IMR-90 (cell line): ENCODE results near the gene SLCO3A1. TPM values are rescaled to one million over a fixed set of nuclear protein-coding genes. Genes with fewer than 3 reads are reported as not detected.

ENCODE experiments used
- ATAC-seq: fragments of 200-7000 bp; cut with Tn5 transposase; 2 replicates; pipeline ENCODE4 v1.9.1; 2020; ENCODE audit warnings: low read depth, mild to moderate bottlenecking, moderate library complexity
- BruUV-seq: library from RNA; stranded (reverse); fragments of 400-500 nt; replicated peaks from 2 replicates; lab custom pipeline; 2021; lab: Mats Ljungman, UMichigan
- CTCF ChIA-PET: fragments of 300-600 bp; formaldehyde crosslinking; extraction: SDS; loops from one replicate; lab custom pipeline; 2021; ENCODE audit warnings: antibody characterized with exemption; lab: Yijun Ruan, JAX
- POLR2A ChIA-PET: fragments of 300-600 bp; sonication (Branson Sonifier 250); formaldehyde crosslinking; loops from one replicate; lab custom pipeline; 2022; ENCODE audit warnings: antibody characterized with exemption; ENCODE audit not compliant: unreplicated experiment; lab: Charles Lee
- DNase-seq: peaks from one replicate; pipeline ENCODE4 v3.0.0; 2013
- H2AFZ ChIP-seq: replicated peaks from 2 replicates; pipeline ENCODE3; 2013; ENCODE audit warnings: low read length, mild to moderate bottlenecking; ENCODE audit not compliant: poor library complexity
- H2AK5ac ChIP-seq: 2 replicates; pipeline ENCODE4 v1.6.1; 2013; ENCODE audit warnings: low read depth, low read length, inconsistent platforms
- H2AK9ac ChIP-seq: replicated peaks from 2 replicates; pipeline ENCODE3; 2013; ENCODE audit warnings: mild to moderate bottlenecking, low read depth, low read length, moderate library complexity; ENCODE audit not compliant: poor library complexity
- H2BK120ac ChIP-seq: 2 replicates; pipeline ENCODE4 v1.6.1; 2013; ENCODE audit warnings: low read depth, low read length, inconsistent platforms
- H2BK15ac ChIP-seq: 3 replicates; pipeline ENCODE4 v1.6.1; 2013; ENCODE audit warnings: low read depth, low read length, inconsistent platforms
- H2BK20ac ChIP-seq: 2 replicates; pipeline ENCODE4 v1.6.1; 2013; ENCODE audit warnings: low read depth, mild to moderate bottlenecking, inconsistent platforms, low read length, moderate library complexity
- H2BK5ac ChIP-seq: 2 replicates; pipeline ENCODE4 v1.6.1; 2013; ENCODE audit warnings: mild to moderate bottlenecking, low read depth, low read length, inconsistent platforms; ENCODE audit not compliant: poor library complexity, severe bottlenecking
- H3K14ac ChIP-seq: replicated peaks from 2 replicates; pipeline ENCODE4 v1.6.1; 2013; ENCODE audit warnings: low read depth, low read length, inconsistent platforms
- H3K18ac ChIP-seq: 2 replicates; pipeline ENCODE4 v1.6.1; 2013; ENCODE audit warnings: low read depth, low read length, control low read depth
- H3K23ac ChIP-seq: 2 replicates; pipeline ENCODE4 v1.6.1; 2013; ENCODE audit warnings: low read depth, low read length, inconsistent platforms
- H3K27ac ChIP-seq: 2 replicates; pipeline ENCODE4 v1.5.1; 2013; ENCODE audit warnings: mild to moderate bottlenecking, control low read depth, low read length; ENCODE audit not compliant: insufficient read depth
- H3K27me3 ChIP-seq: 2 replicates; pipeline ENCODE4 v1.6.1; 2013; ENCODE audit warnings: low read length; ENCODE audit not compliant: control insufficient read depth, insufficient read depth
- H3K36me3 ChIP-seq: 2 replicates; pipeline ENCODE4 v1.6.1; 2013; ENCODE audit warnings: low read length, mixed read lengths; ENCODE audit not compliant: control insufficient read depth, insufficient read depth
- H3K4ac ChIP-seq: 2 replicates; pipeline ENCODE4 v1.6.1; 2013; ENCODE audit warnings: low read depth, low read length, inconsistent platforms
- H3K4me1 ChIP-seq: 2 replicates; pipeline ENCODE4 v1.6.1; 2013; ENCODE audit warnings: low read length, mixed read lengths; ENCODE audit not compliant: control insufficient read depth, insufficient read depth
- H3K4me2 ChIP-seq: 2 replicates; pipeline ENCODE4 v1.6.1; 2013; ENCODE audit warnings: low read depth, mild to moderate bottlenecking, control low read depth, low read length, moderate library complexity
- H3K4me3 ChIP-seq: 2 replicates; pipeline ENCODE4 v1.5.1; 2013; ENCODE audit warnings: low read depth, mild to moderate bottlenecking, control low read depth, low read length, moderate library complexity; ENCODE audit not compliant: insufficient read depth
- H3K56ac ChIP-seq: 2 replicates; pipeline ENCODE4 v1.6.1; 2013; ENCODE audit warnings: low read length, inconsistent platforms; ENCODE audit not compliant: insufficient read depth; ENCODE audit errors: extremely low read depth
- H3K79me1 ChIP-seq, 2 experiments: 2 replicates each; pipeline ENCODE4 v1.6.1; 2013; ENCODE audit warnings: low read length in 2 of 2, inconsistent platforms in 1 of 2, low read depth in 1 of 2
- H3K9ac ChIP-seq: 2 replicates; pipeline ENCODE4 v1.6.1; 2013; ENCODE audit warnings: low read depth, low read length, control low read depth
- H3K9me1 ChIP-seq: 2 replicates; pipeline ENCODE4 v1.6.1; 2013; ENCODE audit warnings: low read length, inconsistent platforms; ENCODE audit not compliant: insufficient read depth
- H3K9me3 ChIP-seq: 2 replicates; pipeline ENCODE4 v1.6.1; 2013; ENCODE audit warnings: low read length; ENCODE audit not compliant: control insufficient read depth, insufficient read depth
- H4K20me1 ChIP-seq: 2 replicates; pipeline ENCODE4 v1.6.1; 2013; ENCODE audit warnings: low read length, inconsistent platforms; ENCODE audit not compliant: insufficient read depth
- H4K5ac ChIP-seq: 2 replicates; pipeline ENCODE4 v1.6.1; 2013; ENCODE audit warnings: mild to moderate bottlenecking, low read depth, low read length, control low read depth
- H4K8ac ChIP-seq, 2 experiments: 2 replicates each; pipeline ENCODE4 v1.6.1; 2013; ENCODE audit warnings: low read depth in 2 of 2, low read length in 2 of 2, control low read depth in 1 of 2, inconsistent platforms in 1 of 2
- H4K91ac ChIP-seq: 2 replicates; pipeline ENCODE4 v1.6.1; 2013; ENCODE audit warnings: low read depth, low read length, inconsistent platforms; ENCODE audit not compliant: insufficient read depth
- CEBPB ChIP-seq: IDR thresholded peaks from 2 replicates; pipeline ENCODE4 v1.6.1; 2012; ENCODE audit warnings: low read depth, low read length, improper control_type of control experiment
- CHD1 ChIP-seq: IDR thresholded peaks from 2 replicates; pipeline ENCODE4 v1.6.1; 2012; ENCODE audit warnings: low read depth, low read length, improper control_type of control experiment
- MAZ ChIP-seq: IDR thresholded peaks from 2 replicates; pipeline ENCODE4 v1.6.1; 2012; ENCODE audit warnings: low read depth, mild to moderate bottlenecking, low read length, improper control_type of control experiment, moderate library complexity, borderline replicate concordance
- MXI1 ChIP-seq: IDR thresholded peaks from 2 replicates; pipeline ENCODE4 v1.6.1; 2012; ENCODE audit warnings: low read depth, mild to moderate bottlenecking, low read length, moderate library complexity, borderline replicate concordance
- NFE2L2 ChIP-seq: fragments of 150-350 bp; IDR thresholded peaks from 2 replicates; pipeline ENCODE4 v1.6.1; 2016; ENCODE audit warnings: low read depth, mild to moderate bottlenecking, low read length
- RAD21 ChIP-seq: IDR thresholded peaks from 2 replicates; pipeline ENCODE4 v1.6.1; 2012; ENCODE audit warnings: low read length, improper control_type of control experiment
- RCOR1 ChIP-seq: IDR thresholded peaks from 2 replicates; pipeline ENCODE4 v1.6.1; 2012; ENCODE audit warnings: mild to moderate bottlenecking, low read length, improper control_type of control experiment; ENCODE audit not compliant: insufficient replicate concordance
- WGBS, 2 experiments: methylation state at CpG; one replicate each; pipeline versions ENCODE4 v1.1.5 to v1.1.7; 2013; ENCODE audit warnings: missing lambda C conversion rate in 2 of 2; ENCODE audit not compliant: insufficient read length in 1 of 2; ENCODE audit errors: extremely low coverage in 2 of 2; 5-methylcytosine and 5-hydroxymethylcytosine counted together
- dilution Hi-C: fragments of 300-500 bp; cut with HindIII; formaldehyde crosslinking; loops from one replicate; pipeline ENCODE4 v1.14.3; 2018; ENCODE audit warnings: low sequenced_read_pairs; ENCODE audit not compliant: unreplicated experiment
- in situ Hi-C: fragments of 300-500 bp; cut with MboI; formaldehyde crosslinking; loops from 3 replicates; pipeline ENCODE4 v1.14.3; 2019; ENCODE audit warnings: low sequenced_read_pairs, inconsistent platforms, mixed read lengths
- intact Hi-C: fragments of 100-400 bp; cut with micrococcal nuclease; formaldehyde crosslinking; loops from 2 replicates; pipeline ENCODE4 v1.10.0; 2022
- polyA plus RNA-seq, 3 experiments: library from polyadenylated mRNA; depleted of rRNA; stranded (reverse); fragments of >200 nt; gene quantifications; 2 replicates each; pipeline ENCODE4 v1.2.3, GENCODE V29; 2012; ENCODE audit warnings: low replicate concordance in 1 of 3
- total RNA-seq: library from RNA; depleted of rRNA; stranded (reverse); fragments of >200 nt; gene quantifications from 2 replicates; pipeline ENCODE4 v1.2.3, GENCODE V29; 2012
- TF ChIP-seq, protein P1 (sequence below): fragments of 150-350 bp; IDR thresholded peaks from 2 replicates; pipeline ENCODE4 v1.6.1; 2016; ENCODE audit warnings: low read depth, mild to moderate bottlenecking, low read length, moderate library complexity, borderline replicate concordance

SLCO3A1 gene
- total and polyA plus RNA-seq, 2 of the 4 experiments (the other 2 are of a cell fraction), result 4.7 to 8.1 TPM

DNA sequence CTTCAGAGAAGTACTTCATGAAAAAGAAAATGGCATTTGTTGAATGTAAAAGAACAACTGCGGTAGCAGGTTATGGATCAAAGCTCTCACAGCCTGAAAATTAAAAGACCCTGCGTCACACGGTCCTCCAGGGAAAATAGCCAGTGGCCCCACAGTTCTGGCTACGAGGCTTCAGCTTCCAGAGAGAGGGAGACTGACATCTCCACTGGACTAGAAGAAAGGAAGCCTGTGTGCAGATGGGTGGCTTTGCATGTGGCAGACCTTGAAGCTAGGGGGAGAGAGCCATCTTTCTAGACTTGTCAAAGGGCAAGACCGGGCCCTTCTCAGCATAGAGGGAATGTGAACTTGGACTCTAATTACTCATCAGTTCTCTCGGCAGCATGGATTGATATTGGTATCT, 159.4 kb downstream of the SLCO3A1 start:
- Histone ChIP-seq H2BK15ac (no peak overlapping the region), H3K27me3 (no peaks in the 10 kb centered on the region), H3K4me1 (no peaks in the 10 kb centered on the region), H2BK20ac (no peak overlapping the region), H4K20me1 (no peaks in the 10 kb centered on the region), H4K8ac (no peak overlapping the region), H3K4me3 (no peak overlapping the region), H2AK9ac (no peak overlapping the region), H3K23ac (no peak overlapping the region), H3K18ac (no peak overlapping the region), H3K9me1 (no peaks in the 10 kb centered on the region), H4K5ac (no peak overlapping the region), H3K14ac (no peak overlapping the region), H3K9me3 (no peaks in the 10 kb centered on the region; the same call in 1 of the 2 replicates), H3K27ac (no peak overlapping the region), H3K36me3 (no peaks in the 10 kb centered on the region), H3K56ac (no peak overlapping the region), H3K4ac (no peak overlapping the region), H2BK5ac (no peak overlapping the region), H2AK5ac (no peak overlapping the region), H4K91ac (no peak overlapping the region), H2AFZ (no peak overlapping the region), H2BK120ac (no peak overlapping the region), H3K4me2 (no peak overlapping the region), H3K9ac (no peak overlapping the region), H3K79me1 (no peaks in the 10 kb centered on the region)
- TF ChIP-seq CHD1 (no peak), RAD21 (no peak), MXI1 (no peak), CEBPB (no peak), NFE2L2 (no peak), RCOR1 (no peak), MAZ (no peak)
- TF ChIP-seq, protein P1, sequence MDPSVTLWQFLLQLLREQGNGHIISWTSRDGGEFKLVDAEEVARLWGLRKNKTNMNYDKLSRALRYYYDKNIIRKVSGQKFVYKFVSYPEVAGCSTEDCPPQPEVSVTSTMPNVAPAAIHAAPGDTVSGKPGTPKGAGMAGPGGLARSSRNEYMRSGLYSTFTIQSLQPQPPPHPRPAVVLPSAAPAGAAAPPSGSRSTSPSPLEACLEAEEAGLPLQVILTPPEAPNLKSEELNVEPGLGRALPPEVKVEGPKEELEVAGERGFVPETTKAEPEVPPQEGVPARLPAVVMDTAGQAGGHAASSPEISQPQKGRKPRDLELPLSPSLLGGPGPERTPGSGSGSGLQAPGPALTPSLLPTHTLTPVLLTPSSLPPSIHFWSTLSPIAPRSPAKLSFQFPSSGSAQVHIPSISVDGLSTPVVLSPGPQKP, result no peak
- dilution Hi-C loops (no loop called here), intact Hi-C loops (no loop called here), in situ Hi-C loops (no loop called here)
- BruUV-seq, result no TSS peak
- POLR2A ChIA-PET, result no interaction called here
- WGBS, 2 experiments, result 67% methylated on average over 1 of the region's 6 CpGs; no CpG with 5 or more reads in 1 of the 2 experiments
- no peak for DNase-seq
- CTCF ChIA-PET, result interaction anchor here (0.6 kb wide), 1 partner anchor 115 kb away, joined by 4 read pairs; no protein-coding TSS in a partner anchor
- ATAC-seq, result no peak
